ELF-1 (cell line): ENCODE data around the gene RBMS3.

Experiments used
- DNase-seq: peaks from one replicate; pipeline ENCODE4 v3.0.0-alpha.2; 2016; ENCODE audit warnings: low read depth, low spot score

The RBMS3 gene

DNA sequence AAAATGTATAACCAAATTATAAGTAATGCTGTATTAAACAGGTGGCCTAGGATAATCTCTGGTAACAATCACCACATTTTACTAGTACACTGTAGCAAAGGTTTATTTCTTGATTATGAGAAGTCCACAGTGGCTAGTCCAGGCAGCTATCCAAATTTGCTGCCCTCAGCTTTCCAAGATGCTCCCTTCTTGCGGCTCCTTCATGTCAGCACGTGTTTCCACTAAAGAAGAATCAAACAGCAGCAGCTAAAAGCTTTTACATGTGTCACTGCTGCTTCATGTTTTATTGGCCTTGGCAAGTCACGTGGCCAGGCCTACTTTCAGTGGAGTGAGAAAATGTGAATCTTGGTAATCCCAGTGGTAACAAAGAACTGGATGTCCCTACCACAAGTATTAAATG is 5.6 kb upstream of the RBMS3 start:
- DNase-seq = no peak

DNA sequence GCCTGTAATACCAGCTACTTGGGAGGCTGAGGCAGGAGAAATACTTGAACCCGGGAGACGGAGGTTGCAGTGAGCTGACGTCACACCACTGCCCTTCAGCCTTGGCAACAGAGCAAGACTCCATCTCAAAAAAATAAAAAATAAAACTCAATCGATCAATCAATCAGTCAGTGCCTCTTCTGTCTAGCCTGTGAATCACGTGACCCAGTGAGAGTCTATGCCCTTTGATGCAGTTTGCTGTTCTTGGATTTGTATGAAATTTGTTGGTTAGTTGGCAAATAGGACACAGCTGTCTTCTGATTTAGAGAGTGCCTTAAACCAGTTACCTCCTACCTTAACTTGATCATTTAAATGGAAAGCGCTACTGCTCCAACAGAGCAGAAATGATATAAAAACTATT is 3.6 kb upstream of the RBMS3 start:
- no peak for DNase-seq

DNA sequence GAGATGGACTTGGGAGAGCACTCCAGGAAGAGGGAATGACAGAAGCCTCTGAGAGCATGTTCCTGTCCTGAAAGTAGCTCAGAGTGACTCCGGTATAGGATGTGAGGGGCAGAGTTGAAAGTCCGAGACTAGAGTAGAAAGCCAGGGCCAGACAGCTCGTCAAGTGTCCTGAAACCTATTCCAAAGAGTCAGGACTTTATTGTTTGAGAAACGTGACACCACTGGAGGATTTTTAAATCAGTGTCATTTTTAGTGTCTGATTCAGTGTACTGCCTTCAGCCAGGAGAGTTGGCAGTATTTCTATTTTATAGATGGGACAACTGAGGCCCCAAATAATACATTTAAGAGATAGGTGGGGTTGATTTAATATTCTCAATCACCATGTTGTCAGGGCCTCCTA is 1.6 kb upstream of the RBMS3 start:
- DNase-seq = no peak

DNA sequence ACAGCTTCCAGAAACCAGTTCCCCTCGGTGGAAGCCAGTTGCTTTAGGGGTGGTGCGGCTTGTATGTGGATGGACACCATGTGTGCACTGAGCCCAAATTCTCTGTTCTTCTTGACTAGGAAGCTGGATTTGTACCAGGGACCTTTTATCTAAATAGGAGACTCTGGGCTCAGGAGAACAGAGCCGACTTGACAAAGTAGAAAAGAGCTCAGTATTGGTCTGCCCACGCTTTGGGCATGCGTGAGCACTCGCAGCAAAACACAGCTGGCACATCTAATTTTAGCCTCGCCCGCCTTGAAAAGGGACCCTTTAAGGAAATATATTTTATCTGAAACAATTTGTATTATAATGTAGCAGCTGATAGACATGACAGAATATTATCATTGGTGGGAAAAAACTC is 1.1 kb upstream of the RBMS3 start:
- DNase-seq = no peak

DNA sequence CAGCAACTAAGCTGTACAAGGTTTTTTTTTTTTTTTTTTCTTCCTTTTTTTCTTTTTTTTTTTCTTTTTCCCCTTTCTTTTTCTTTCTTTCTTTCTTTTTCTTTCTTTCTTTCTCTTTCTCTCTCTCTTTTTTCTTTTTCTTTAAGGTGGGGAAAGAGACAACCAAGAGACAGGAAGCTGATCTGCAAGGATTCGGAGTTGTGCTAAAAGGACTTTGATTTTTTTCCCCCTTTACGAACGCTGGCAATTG is 148 bp downstream of the RBMS3 start:
- no peak for DNase-seq

DNA sequence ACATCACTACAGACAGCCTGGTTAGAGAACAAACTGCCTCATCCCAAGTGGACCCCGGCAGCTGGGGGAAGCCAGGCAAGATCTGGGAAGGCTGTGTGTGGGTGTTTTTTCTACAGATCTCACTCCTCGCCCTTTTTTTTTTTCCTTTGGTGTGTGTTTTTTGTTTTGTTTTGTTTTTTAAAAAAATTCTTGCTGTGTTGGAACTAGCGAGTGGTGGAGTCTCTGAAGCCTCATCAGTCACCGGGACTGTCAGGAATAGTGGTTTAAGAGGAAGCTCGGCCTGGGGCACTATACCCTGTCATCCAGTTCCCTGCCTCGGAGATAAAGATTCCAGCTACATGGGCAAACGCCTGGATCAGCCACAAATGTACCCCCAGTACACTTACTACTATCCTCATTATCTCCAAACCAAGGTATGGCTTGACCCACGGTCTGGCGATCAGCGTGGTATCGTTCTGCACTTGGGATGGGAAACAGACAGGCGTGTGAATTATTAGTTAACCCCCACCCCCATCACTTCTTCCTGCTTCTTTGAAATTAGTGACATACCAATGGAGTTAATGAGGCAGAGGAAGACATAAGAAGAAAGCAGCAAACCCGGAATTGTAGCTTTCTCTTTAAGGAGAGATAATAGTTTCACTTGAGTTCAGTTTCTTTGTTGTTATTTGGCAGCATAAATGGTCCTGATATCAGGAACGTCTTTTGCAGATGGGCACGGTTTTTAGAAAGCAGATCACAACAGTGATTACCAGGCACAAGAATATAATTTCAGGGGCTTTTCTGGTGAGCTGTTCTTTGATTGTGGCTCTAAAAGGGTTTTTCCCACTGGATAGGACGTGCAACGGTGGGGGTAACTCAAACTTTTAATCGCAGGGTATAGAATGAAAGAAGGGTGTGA is 722 bp downstream of the RBMS3 start:
- DNase-seq = peak; percentile 86

DNA sequence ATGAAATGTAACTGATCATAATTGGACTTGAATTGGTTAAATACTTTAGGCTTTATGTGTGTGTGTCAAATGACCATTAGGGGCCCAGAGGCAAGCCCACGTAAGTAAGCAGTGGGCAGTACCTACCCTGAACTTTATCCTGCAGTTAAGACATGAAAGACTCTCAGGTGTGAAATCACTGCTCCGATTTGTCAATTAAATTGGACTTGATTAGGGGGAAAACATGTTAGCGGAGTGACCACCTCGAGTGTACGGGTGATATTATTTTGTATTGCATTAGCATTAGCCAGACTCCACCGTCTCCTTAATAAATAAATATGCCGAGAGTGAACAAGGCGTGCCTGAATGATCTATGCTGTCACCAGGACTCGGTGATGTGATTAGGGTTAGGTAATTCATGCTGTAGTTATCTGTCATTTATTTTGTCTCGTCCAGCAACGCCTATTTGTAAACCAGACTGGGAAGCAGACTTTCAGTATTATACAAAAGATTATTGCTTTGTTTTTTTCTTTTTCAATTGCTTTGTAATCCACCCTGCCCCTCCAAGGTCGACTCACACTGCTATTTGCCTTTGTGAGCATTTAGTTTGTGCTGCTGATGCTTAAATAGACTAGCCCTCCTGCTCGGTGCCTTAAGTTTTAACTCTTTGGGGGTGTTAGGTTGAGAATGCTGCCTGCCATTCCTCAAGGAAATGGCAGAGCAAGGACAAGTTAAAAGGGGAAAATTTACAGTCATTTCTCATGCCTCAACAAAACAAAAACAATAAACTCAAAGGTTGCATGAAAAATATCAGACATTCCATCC is 1.8 kb downstream of the RBMS3 start:
- DNase-seq = no peak

DNA sequence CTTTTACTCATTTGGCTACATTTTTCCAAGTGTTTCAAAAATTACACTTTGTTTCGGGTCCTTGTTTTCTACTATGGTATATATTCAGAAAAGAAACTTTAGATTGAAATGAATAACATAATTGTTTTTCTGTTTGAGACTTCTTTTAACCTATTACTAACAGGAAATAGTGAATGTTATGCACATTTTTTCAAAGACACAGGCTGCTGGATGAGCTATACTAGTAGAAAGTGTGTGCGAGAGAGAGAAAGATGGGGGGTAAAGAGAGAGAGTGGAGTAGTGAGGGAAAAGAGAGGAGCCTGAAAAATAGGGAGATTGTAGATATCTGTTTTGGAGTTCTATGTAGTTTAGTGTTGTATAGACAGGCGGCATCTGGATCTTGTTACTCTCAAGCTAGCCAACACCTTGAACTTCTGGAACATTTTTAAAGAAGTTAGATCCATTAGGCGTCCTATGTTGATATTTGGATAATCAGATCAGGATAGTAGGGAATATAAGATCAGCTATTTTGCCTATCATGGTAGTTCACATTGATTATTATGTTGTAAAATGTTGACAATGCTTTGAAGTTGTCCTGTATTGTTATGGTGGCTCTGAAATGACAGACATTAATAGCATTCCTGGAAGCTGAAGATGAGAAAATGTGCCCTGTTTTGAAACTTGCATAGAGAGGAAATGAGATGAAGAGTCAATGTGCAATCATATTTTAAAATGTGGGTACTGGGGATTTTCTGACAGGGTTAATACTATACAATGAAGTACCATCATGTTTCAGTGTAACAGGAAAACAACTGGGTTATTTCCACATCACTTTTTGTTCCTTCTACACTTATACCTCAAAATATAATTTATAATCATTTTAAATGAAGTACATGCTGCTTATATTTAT is 2.6 kb downstream of the RBMS3 start:
- no peak for DNase-seq

DNA sequence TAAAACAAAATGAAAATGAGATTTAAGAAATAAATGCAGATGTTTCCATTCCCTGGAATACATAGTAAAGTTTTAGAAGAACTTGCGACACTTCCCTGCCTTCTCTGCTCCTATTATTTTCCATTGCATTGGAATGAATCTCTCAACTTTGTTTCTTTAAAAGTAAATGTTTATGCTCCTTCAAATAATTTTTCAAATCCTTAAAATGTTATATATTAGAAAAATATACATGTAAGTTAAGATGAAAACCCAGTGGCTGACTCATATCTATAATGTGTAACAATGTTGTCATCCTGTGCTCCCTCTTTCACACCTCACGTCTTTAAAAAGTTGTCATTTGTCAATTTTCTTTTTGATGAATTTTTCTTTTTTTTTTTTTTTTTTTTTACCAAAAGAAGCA is 3.6 kb downstream of the RBMS3 start:
- no peak for DNase-seq

DNA sequence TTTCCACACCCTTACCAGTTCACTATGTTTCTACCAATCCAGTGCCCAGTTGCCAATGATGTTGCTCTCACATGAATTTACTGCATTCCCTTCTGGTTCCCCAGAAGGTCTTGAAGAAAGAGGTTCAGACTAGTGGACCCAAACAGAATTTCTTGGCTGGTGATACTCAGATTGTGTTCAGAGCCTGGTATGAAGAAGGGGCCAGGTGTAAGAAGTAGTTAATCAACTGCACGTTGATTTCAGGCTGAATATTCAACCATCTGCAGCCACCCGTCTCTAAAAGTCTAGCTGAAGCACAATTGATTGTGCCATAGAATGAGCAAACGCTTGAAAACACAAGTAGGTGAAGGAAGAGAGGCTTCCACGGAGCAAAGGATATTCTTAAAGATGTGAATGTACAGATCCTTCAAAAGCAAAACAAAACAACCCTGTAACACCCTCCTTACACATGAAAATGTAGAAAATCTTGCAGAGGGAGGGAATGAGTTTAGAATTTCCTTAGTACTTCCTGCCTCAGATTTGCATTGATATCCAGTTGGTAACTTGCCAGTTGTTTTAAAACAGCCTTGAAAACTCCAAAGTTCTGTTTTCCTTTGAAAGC is 4.7 kb downstream of the RBMS3 start:
- DNase-seq = no peak

DNA sequence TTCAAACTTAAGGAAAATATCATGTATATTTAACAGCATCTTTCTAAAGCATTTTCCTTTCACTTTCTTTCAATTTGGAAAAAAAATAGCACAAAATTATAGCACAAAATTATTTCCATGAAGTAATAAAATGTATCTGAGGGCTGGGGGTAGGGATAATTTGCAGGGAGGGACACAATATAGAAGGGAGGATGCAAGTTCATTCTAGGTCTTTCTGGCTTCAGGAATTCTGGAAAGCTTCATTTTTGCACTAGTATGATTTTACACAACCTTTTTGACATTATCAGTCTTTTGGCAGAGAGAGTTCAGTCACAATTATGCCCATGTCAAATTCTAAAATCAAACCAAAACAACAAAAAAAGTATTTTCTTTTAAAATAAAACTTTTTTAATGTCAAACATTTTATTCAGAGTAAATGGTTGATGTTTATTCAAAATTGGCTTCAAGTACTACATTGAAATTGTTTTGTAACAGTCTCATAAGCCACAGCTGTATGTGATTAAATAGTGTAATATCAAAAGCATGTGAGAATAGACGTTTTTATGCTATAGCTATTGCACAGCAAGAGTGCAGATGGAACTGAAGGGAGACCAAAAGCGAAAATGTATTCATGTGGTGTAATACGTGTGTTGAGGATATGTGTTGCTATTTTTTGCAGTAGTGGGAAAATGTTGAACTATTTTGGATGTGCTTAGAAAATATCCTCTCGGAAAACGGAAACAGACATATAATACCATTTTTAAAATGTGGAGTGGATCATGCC is 5.8 kb downstream of the RBMS3 start:
- DNase-seq = no peak

DNA sequence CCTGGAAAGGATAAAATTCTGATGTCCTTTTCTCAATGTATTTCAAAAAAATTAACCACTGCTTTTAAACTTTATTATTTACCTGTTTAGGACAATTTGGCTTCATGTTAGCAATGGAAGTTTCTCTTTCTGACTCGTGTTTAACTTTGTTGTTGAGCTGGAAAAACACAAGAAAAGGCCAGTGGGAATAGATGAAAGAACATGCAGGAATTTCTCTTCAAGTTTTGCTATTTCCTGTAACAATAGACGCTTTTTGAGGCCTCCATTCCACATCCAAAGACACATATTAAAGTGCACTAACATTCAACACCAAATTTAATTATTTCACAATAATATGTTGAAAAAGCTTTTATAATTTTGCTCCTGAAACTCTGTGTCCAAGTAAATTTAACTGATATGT is 9.7 kb downstream of the RBMS3 start:
- DNase-seq = no peak

DNA sequence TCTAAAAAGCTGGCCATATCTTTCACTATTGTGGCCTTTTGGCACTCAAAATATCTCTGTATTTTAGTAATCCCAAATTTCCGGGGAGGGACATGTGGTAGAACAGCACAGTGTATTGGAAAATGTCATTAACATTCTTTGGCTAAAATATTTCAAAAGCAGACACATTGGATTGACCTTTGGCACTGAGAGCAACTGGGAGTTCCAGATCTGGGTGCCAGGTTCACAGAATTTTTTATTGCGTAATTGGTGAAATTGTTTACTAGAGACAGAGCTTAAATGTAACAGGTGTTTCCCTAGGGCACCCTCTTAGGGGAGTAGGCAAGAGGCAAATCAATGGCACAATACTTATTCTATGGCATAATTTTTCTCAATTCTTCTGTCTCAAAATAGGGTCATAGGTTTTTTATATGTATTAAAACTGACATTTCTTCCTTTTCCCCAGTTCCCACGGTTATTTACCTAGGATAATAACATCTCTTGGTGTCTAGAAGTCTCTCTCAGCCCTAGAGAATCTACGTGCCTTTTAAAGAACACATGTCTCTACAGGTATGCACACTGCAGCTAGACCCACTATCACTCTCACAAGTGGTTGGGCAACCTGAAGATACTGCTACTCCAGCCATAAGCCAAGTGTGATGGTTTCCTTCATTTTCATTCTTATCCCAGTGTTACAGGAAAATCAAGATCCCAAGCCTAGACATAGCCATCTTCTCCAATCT is 10.6 kb downstream of the RBMS3 start:
- no peak for DNase-seq

DNA sequence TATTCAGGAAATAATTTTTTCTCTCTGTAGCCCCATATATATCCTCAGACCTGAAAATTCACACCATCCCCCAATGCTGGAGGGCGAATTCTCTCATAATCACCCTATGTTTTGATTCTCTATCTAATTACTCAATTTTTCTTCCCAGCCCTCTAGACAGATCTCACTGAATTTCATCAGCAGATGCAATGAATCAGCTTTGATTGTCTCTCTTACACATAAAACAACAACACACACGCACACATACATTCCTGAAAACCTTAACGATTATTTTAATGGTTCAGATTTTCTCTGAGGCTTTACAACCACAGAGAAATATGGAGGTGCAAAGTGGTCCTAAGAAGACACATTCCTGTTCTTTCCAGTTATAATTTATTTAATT is 11.1 kb downstream of the RBMS3 start:
- DNase-seq = no peak

DNA sequence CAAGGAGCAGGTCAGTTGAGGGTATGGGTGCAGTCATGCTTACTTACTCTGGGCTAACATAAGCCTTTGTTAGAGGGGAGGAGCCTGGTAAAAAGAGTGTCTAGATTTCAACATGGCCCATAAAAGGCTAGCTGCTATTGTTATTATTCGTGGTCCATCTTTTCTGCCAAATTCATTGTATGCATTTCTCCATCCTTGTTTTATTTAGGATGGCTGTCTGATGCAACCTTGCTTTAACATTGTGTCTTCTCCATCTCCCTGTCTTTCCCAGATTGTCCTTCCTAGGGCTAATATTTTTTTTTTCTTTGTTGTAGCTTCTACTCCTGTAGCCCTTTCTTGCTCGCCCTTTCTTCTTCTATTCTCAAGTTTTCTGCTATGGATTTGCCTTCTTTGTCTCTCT is 12.6 kb downstream of the RBMS3 start:
- no peak for DNase-seq

DNA sequence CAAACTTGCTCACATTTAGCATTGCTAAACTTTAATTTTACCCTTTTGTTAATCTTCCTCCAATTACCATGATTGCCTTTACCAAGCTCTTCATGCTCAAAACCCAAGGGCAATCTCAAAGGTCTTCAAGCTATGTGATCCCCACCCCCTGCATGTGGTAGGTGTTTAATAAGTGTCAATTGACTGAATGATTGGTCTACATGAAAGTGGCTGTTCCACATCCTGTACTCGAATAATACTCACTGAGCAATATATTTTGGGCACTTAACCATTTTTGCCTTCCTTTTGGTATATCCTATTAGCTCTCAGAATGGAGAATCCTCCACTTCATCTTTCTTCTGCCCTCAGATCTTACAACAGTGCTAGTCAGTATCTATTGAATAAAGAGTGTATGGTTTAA is 17.1 kb downstream of the RBMS3 start:
- DNase-seq = no peak

DNA sequence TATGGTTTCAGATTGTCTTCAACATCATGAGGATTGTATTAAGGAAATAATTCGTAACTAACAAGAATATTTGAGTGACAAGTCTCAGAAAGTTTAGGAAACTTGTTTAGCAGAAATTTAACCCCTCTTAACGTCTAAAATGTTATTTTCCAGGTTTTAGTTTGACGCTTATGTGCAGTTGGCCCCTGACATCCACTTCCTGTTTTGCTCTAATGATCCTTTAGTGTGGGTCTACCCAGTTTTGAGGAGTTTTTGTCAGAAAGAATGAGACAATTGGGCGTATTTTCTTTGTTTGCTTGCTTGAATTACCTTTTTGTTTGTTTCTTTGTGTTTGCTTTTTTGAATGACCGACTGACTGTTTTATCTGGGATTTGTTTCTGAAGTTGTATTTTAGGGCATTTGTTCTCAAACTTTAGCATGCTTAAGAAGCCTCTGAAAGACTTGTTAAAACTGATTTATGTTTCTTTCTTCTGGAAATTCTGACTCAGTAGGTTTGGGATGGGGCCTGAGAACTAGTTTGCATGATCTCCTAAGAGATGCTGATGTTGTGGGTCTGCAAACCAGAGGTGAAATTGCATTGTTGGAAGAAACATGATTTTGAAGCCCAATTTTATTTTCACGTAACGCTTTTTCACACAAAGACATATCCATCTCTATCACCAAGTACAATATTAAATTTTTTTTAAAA is 20.6 kb downstream of the RBMS3 start:
- no peak for DNase-seq

DNA sequence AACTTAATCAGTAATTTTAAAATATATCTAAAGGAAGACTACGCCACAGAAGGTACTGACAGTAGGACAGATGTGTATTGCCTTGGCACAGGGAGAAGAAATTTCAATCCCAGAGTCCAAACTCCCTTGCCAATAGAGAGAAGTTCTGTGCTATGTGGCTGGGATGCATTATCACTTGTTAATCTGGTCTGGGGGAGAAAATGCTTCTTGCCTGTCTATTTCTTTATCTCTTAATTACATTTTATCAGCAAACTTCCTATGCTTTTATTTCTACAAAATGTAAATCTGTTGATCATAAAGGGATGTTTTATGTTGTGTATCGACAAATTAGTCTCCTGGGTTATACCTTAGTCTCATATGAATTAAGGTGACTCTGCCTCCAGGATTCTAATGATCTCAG is 21.7 kb downstream of the RBMS3 start:
- DNase-seq = no peak

DNA sequence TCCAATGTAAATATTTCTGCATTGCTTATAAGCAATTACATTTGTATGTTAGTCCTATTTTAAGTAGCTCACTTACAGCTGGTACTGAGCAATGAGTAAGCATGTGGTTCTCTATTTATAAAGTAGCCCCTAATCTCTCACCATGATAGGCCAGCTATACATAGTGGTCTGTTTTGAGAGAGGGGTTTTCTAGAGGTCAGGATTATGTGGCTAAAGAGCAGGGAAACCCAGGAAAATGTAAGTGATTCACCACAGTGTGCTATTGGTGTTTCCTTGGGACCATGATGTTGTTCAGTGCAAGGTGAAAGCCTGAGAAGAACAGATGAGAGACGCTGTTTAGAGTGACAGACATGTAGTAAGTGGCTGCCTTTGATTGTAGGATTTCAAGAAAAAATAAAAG is 26.4 kb downstream of the RBMS3 start:
- no peak for DNase-seq

DNA sequence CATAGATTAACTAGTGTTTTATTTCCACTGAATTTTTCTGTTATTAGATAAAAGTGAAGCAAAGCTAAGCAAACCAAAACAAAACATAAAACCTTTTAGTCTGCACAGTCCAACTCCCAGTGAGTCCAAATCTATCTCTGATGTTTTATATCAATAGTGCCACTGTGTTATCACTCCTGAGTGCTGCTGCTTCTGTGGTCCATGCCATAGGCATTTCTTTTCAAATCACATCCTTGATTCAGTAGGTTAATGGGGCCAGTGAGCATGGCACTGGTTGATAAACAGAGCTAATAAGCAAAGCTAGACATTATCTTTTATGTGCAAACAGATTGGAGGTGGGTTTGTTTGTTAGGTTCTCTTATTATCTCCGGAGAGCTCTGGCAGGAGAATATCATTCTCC is 30.0 kb downstream of the RBMS3 start:
- no peak for DNase-seq
